ENCODE results near the gene SSR1.

The SSR1 gene

DNA sequence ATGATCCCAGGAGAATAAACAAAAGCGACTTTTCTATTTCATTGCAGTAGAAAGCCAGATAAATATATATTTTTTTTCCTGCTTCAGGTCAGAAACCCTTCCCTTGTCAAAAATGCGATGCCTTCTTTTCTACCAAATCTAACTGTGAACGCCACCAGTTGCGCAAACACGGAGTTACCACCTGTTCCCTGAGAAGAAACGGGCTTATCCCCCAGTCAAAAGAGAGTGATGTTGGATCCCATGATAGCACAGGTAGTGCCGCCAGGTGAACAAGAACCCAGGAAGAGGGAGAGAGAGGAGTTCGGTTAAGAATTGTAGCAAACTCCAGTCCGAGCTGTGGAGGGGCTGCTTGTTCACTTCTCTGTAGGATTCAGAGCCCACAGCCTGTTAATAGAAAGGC is 72.6 kb downstream of the SSR1 start:
- TF ChIP-seq, protein P1, sequence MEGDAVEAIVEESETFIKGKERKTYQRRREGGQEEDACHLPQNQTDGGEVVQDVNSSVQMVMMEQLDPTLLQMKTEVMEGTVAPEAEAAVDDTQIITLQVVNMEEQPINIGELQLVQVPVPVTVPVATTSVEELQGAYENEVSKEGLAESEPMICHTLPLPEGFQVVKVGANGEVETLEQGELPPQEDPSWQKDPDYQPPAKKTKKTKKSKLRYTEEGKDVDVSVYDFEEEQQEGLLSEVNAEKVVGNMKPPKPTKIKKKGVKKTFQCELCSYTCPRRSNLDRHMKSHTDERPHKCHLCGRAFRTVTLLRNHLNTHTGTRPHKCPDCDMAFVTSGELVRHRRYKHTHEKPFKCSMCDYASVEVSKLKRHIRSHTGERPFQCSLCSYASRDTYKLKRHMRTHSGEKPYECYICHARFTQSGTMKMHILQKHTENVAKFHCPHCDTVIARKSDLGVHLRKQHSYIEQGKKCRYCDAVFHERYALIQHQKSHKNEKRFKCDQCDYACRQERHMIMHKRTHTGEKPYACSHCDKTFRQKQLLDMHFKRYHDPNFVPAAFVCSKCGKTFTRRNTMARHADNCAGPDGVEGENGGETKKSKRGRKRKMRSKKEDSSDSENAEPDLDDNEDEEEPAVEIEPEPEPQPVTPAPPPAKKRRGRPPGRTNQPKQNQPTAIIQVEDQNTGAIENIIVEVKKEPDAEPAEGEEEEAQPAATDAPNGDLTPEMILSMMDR (IDR thresholded peaks at IDR 0.05; ENCODE audit: insufficient read depth, low read length, missing control alignments): no peak
- H3K4me3 ChIP-seq (ENCODE audit: low read depth, low read length): no peak overlapping the region
- ChIA-PET POLR2A (no interaction called here), CTCF (no interaction called here)
- no peak for DNase-seq (ENCODE audit: low read depth, low spot score)

DNA sequence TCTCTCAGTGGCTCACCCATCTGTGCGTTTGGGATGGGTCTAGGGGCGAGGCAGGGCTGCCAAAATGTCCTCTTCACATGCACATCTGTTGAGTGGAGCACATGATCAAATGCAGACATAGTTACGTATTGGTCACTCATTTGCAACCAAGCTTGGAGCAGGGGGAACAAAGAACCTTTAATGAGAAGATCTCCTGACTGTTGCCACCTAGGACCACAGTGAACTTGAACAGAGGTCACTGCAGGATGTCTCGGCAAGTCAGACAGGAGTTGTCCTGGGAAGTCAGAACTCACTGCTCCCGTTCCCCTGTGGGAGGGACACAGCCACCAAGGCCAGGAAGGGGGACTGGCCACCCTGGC is 73.4 kb downstream of the SSR1 start:
- TF ChIP-seq, protein P1 (IDR thresholded peaks at IDR 0.05; ENCODE audit: insufficient read depth, low read length, missing control alignments): no peak
- H3K4me3 ChIP-seq (ENCODE audit: low read depth, low read length): no peak overlapping the region
- POLR2A ChIA-PET: no interaction called here
- CTCF ChIA-PET: interaction anchor here (0.7 to 3.8 kb wide), 15 partner anchors 13 to 563 kb away, joined by 3 to 28 read pairs (median 4); no protein-coding TSS in a partner anchor
- no peak for DNase-seq (ENCODE audit: low read depth, low spot score)

DNA sequence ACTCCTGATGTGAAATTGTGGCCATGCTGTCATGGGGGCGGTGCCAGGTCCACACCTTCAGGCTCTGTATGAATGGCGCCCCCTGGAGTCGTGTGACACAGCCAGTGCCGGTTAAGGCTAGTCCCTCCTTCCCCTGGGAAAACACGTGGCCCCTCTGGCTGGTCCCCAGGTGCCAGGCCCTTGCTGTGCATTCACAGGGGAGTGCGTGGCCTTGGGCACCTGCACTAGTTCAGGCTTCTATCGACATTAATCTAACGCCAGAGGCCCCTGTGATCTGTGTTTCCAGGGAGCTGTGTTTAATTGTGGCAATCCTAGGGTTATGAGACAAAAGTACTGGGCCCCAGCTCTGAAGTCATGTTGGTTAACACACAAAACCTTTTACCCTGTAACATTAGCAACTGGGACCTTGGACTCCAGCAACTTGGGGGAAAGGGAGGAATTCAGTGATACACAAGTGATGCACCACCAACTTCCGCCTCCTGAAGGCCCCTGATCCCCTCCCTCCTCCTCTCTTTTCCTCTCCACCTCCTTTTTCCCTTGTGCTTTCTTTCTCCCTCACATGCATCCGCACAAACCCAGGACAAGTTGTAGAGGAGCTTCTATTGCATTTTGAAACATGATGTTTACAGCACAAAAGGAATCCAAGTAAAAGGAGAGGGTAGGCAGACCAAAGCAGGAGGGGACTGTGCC is 74.0 kb downstream of the SSR1 start:
- DNase-seq (ENCODE audit: low read depth, low spot score): no peak
- ChIA-PET CTCF (interaction anchor here (0.6 to 3.8 kb wide), 25 partner anchors 12 to 563 kb away, joined by 3 to 28 read pairs (median 3); no protein-coding TSS in a partner anchor), POLR2A (no interaction called here)

DNA sequence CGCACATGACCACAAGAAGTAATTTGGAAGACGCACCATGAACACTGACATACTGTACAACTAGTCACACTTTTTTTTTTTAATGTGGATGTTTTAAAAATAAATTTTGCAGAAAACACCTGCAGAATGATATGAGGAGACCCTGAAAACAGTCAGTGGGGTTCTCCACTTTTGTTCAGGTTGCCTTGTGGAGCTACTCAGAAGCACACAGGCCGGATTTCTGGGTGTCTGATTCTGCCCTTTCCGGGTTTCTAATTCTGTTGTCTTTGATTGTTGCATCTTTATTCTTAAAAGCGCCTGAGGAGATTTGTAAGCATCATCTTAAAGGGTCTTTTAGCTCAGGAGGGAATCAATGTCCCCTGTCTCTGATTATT is 74.5 kb downstream of the SSR1 start:
- ChIA-PET CTCF (interaction anchor here (0.6 to 3.8 kb wide), 27 partner anchors 12 to 562 kb away, joined by 3 to 28 read pairs (median 3); no protein-coding TSS in a partner anchor), POLR2A (no interaction called here)
- TF ChIP-seq, protein P1 (IDR thresholded peaks at IDR 0.05; ENCODE audit: insufficient read depth, low read length, missing control alignments): no peak
- no peak overlapping the region for H3K4me3 ChIP-seq (ENCODE audit: low read depth, low read length)
- no peak for DNase-seq (ENCODE audit: low read depth, low spot score)

More for the DNA sequence above, 74.0 kb downstream of the SSR1 start:
- no peak overlapping the region for H3K4me3 ChIP-seq (ENCODE audit: low read depth, low read length)
- TF ChIP-seq, protein P1 (IDR thresholded peaks at IDR 0.05; ENCODE audit: insufficient read depth, low read length, missing control alignments): peak; percentile 65

DNA sequence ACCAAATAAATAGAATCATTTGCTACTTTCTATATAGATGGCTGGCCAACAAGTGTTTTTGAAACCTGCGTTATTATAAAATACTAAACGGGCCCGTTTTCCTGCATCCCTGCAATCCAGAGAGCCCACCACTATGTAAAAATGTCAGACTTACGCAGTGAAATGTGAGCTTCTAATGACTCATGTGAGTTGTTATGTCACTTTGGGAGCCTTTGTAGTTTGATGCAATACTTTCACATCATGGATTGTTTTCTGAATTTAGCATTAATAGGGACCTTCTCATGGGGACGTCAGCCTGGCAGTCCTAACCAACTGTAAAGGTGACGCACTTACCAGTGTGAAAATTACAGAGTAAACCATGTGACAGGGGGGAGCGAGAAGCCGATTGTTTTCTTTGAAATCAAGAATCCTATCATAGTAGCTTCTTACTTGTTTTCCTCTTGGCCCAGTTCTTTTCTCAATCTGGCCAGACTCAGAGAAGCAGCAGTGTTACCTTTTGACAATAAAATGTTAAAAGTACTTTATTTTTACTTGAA is 75.3 kb downstream of the SSR1 start:
- H3K4me3 ChIP-seq (ENCODE audit: low read depth, low read length): no peak overlapping the region
- ChIA-PET CTCF (interaction anchor here (0.6 to 3.8 kb wide), 13 partner anchors 19 to 561 kb away, joined by 3 to 28 read pairs (median 3); no protein-coding TSS in a partner anchor), POLR2A (no interaction called here)
- TF ChIP-seq, protein P1 (IDR thresholded peaks at IDR 0.05; ENCODE audit: insufficient read depth, low read length, missing control alignments): no peak
- DNase-seq (ENCODE audit: low read depth, low spot score): no peak

DNA sequence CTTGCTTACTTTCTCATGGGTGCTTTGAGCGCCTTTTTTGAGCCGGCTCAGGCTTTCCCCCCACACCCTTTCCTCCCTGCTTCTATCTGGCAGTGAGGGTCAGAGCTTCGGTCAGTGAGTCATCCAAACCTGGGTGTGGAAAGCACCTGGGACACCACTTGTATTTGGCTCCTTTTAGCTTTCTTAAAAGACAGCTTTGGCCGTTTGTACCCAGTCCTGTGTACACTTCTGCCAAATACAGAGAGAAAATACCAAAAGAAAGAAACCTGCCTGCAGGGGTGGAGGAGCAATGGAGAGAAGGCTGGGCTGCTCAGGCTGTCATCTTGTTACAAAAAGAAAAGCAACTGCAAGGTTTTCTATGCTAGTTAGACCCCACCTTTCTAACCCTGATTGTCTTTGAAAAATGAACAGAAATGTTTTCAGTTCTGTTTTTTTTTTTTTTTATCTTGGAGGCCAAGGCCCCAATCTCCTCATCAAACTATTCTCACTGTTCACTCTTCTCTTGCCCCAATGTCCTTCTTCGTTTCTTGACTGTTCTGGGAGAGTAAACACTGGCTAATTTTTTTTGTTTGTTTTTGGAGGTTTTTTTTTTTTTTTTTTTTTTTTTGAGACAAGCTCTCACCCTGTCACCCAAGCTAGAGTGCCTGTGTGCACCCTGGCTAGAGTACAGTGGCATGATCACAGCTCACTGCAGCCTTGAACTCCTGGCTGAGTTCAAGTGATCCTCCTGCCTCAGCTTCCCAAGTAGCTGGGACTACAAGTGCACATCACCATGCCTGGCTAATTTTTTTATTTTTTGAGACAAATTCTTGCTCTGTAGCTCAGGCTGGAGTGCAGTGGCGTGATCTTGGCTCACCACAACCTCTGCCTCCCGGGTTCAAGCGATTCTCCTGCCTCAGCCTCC is 76.4 kb downstream of the SSR1 start:
- no peak for DNase-seq (ENCODE audit: low read depth, low spot score)
- ChIA-PET POLR2A (no interaction called here), CTCF (interaction anchor here (1.1 to 3.8 kb wide), 6 partner anchors 7 to 559 kb away, joined by 3 to 39 read pairs (median 4); no protein-coding TSS in a partner anchor)
- TF ChIP-seq, protein P1 (IDR thresholded peaks at IDR 0.05; ENCODE audit: insufficient read depth, low read length, missing control alignments): no peak
- no peak overlapping the region for H3K4me3 ChIP-seq (ENCODE audit: low read depth, low read length)
